NCI-H510A (cell line): ENCODE results near the gene ERGIC1.
"Not testable (repeated sequence)": the region's sequence is repeated elsewhere in the genome, so short reads cannot be mapped to it uniquely, and the experiment has no call there.

Experiments used
- DNase-seq: peaks from one replicate; lab custom pipeline; 2025; lab: John Stamatoyannopoulos, UW

ERGIC1 gene

DNA sequence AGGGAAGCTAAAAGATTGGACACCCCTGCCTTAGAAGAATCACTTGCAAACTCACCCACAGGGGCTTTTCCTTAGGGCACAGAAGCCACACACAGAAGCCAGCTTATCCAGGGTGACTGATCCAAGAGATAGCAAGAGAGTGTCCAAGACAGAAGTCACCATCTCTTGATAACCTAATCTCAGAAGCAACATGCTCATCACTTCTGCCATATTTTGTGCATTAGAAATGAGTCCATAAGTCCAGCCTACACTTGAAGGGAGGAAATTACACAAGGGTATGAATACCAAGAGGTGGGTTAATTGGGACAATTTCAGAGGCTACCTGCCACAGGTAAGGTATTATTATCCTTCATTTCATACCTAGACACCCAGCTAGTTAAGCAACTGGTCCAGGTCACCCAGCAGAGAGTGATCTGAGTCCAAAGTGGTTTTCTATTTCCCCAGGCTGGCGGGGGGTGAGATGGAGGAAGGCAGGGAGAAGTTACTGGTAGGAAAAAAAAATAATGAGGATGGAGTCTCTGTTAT lies 3.7 kb upstream of the ERGIC1 start:
- DNase-seq: no peak

DNA sequence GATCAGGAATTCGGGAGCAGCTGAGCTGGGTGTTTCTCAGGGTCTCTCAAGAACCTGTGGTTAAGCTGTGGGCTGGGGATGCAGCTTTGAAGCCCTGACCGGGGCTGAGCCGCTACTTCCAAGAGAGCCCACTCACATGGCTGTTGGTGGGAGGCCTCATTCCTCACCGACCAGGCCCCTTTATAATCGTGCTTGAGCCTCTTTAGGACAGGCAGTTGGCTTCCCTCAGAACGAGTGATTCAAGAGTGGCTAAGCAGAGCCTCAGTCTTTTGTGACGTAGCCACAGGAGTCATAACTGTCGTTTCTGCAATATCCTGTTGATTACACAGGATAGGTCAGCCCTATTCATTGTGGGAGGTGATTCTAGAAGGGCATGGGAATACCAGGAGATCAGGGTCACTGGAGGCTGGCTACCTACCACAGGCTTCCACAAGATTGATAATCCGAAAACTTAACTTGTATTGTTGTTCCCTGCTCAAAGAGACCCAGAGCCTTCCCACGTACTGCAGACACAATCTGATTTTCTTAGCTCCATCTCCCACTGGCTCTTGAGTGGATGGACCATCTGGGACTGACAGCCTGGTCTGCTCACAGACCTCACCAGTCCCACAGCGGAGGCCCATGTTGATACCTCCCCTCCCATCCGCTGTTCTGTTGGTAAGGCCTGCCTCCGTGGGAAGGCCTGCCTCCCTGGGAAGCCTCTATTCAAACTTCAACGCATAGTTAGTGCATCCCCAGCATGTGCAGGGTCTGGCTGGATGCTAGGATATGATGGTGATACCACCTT lies 3.0 kb upstream of the ERGIC1 start:
- DNase-seq: no peak

DNA sequence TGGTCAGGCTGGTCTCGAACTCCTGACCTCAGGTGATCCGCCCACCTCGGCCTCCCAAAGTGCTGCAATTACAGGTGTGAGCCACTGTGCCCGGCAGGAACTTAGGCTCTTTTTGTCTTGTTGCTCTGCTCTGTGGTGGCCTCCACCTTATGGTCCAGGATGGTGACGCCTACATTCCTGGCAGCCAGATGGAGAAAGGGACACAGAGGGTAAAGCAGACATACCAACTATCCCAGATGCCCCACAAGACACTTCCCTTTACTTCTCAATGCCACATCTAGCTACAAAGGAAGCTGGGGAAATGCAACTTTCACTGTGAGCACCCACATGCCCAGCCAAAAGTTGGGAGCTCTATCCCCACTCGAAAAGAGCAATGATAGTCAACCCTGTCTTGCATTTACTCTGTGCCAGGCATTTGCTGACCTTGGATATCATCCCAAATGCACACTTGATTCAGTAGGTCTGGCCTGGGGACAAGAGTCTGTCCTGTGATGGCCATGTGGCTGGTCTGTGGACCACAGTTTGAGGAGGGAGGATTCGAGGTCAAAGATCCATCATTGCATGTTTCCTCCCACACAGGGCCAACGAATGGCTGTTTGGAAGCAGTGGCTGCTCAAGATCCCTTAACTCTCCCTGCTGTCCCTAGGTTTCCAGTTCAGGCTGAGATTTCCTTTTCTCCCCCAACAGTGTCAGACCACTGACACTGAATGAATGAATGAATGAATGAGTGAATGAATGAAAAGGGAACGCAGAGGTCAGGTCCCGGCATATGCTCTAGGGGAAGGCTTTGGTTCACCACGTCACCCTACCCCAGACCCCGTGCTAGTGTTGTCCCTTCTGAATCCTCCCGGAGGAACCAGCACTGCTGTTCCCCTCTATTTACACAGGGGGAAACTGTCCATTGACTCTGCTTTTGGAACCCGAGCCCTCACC lies 1.4 kb upstream of the ERGIC1 start:
- no peak for DNase-seq

DNA sequence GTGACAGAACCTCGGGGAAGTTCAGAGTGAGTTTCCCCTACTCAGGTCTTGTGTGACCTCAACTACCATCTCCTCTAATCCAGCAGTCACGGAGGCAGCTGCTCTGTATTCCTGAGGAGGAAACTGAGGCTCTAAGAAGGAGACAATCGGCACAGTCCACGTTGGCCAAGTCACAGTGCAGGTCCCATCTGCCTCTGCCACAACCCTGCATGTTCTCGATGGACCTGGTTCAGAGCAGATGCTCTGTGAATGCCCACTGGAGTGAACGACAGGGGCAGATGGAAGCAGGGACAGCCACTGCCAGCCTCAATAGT lies 722 bp upstream of the ERGIC1 start:
- no peak for DNase-seq

DNA sequence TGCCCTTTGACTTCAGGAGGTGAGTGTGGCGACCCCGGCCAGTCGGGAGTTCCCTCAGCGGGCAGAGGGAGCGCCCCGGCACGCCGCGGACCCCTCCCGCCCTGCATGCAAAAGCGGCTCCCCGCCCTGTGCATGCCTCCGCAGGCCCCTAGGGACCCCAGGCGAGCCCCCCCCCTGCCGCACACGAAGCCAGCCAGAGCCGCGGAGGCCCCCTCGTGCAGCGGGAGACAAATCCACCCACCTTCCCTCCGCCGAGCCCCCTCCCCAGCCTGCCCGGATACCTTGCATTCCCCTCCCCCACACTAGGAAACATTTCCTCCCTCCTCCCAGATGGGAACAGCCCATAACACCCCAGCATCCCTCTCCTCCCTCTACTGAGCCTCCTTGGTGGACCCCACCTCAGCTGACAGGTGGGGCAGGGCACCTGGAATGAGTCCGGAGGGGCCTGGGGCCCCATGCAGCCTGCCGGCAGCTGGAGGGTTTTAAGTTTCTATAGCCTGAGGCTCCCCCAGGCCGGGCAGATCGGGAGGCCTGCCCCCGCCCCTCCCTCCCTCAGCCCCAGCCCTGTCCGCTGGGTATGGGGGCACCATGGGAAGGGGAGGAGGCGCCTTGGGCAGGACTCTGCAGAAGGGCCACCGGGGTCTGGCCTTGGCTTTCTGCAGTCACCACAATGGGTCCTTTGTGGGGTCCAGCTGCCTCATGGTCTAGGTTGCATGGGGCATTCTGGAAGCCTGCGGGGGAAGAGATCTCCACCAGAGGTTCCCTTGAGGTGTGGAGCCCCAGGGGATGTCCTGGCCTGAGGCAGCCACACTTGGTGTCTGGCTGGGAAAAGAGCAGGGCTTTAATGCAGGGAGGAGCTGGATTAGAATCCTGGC lies 601 bp downstream of the ERGIC1 start:
- DNase-seq: no peak

DNA sequence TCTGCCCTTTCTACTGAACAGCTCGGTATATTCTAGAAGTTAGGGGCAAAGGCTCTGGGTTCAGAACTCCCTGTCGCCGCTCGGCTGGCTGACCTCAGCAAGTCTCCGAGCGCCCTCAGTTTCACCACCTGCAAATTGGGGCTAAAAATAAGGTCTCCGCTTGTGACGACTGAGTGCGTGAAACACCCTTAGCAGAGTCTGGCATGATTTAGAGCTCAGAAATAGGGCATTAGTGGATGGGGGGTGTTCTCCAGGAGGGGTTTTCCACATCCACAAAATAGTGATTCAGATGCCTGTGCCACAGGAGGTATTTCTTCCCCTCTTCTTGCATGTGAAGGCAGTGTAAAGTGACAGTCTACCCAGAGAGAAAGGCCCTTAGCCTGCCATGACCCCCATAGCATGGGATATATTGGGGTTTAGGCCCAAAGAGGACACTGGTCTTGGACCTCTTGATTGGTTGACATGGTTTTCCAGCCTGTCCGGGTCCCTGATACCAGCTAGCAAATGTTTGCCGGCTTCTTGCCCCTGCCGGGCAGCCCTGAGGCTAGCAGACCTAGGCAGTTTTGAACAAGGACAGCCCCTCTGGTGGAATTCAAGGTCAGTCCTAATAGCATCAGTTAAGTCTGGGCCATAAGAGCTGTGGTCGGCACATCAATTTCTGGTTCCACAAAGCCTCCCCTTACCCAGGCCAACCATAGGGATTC lies 1.4 kb downstream of the ERGIC1 start:
- no peak for DNase-seq

DNA sequence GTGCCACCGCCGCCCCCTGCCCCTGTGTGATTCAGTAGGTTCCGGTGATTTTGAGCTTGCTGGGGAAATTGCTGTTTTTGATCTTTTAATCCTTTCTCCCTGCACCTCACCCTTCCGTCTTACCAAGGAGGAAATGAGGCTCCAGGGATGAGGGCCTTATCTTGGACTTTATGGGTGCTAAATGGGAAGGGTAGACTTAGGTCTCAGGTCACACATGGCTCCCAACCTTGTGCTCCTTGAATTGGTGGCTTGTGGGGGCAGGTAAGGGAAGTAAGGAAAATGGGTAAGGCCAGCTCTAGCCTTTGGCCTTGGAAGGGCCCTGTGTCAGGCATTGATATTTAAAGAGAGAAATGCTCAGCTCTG lies 1.9 kb downstream of the ERGIC1 start:
- no peak for DNase-seq

DNA sequence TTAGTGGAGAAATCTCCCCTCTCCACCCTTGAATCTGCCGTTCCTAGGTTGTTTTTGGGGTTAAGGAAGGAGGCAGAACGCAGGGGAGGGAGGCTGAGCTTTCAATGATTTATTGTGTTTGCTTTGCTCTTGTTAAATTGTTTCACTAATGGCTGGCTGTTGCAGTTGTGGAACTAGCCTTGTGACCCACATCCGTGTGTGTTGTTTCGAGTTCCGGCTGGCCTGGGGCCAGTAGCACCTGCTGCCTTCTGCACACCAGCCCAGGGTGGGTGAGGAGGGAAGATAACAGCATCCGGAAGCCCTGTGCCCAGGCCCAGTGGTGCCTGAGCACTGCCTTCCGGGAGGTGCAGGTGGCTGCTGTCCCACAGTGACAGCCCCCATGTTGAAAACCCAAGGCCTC lies 3.6 kb downstream of the ERGIC1 start:
- peak; percentile 84 for DNase-seq

DNA sequence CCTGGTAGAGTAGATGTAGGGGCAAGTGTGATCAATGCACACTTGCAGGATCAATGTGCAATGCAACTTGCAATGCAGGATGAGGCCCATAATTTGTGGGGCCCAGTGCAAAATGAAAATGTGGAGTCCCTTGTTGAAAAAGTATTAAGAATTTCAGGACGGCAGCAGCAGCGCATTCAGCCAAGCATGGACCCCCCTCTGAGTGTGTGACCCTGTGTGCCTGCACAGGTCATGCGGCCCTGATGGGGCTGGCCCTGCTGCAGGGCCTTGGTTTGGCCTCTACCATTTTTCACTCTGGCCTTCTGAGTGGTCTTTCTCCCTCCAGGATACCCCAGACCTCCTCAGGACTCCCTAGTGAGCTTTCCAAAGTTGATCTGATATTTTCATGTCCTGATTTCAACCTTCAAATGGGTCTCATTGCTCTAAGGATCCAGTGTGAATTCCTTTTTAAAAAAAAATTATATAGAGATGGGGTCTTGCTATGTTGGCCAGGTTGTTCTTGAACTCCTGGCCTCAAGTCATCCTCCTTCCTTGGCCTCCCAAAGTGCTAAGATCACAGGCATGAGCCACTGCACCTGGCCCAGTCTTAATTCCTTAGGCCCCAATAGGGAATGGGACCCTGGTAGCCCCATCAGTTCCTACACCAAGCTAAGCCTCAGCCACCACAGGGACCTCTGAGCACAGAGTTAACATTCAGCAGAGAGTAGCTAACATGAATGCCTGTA lies 4.3 kb downstream of the ERGIC1 start:
- no peak for DNase-seq

DNA sequence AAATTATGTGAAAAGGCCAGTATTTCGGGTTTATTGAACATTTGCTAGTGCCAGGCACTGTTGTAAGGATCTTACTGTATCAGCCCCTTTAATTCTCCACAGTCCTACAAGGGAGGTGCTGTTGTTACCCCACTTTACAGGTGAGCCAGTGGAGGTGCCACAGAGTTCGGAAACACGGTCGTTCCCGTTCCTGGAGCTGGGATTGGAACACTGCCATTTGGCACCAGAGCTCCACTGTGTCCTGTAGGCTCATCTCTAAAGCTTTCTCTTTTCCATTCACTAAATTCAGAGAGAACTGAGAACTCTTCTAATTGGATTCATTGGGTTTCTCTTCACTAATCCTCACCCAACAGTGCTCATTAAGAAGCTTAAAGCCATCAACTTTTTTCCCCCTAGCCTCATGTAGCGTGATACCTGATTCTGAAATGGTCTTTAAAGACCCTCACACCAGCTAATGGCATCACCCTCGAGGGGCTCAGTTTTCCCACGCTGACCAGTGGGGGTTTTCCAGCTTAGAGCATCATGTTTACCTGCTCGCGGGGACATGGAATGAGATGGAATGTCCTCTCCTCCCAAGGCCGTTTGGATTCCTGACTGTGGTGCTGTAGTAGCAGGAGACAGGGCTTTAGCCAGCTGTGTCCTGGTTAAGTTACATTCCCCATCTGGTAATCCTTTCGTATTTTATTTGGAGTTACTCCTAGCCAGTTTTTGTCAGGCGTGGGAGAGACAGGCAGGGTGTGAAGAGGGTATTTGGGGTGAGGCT lies 5.8 kb downstream of the ERGIC1 start:
- DNase-seq: no peak

DNA sequence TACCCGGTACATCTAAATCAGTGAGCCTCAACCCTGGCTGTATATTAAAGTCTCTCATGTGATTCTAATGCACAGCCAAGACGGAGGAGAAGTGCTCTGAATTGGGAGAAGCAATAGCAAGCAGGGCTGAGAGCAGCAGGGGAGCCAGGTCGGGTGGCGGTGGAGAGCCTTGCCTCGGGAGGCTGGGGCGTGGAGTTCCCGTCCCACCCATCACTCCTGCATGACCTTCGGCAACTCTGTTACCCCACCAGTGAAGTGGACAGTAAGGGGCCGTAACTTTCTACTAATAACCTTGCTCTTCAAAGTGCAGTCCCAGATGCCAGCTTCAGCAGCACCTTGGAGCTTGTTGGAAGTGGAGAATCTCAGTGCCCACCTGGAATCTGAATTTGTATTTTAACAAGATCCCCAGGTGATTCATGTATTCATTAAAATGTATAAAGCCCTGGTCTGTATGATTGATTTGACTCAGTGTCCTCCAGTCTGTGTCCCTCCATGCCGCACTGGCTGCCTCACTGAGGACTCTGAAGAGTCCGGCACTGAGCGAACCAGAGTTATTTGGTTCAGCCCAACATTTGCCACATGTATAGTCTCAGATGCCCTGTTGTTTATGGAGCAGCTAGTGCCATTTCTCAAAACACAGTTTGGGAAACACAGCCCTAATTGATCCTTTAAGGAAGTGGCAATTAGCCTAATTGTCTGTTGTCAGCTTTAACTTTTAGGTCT lies 6.5 kb downstream of the ERGIC1 start:
- no peak for DNase-seq

DNA sequence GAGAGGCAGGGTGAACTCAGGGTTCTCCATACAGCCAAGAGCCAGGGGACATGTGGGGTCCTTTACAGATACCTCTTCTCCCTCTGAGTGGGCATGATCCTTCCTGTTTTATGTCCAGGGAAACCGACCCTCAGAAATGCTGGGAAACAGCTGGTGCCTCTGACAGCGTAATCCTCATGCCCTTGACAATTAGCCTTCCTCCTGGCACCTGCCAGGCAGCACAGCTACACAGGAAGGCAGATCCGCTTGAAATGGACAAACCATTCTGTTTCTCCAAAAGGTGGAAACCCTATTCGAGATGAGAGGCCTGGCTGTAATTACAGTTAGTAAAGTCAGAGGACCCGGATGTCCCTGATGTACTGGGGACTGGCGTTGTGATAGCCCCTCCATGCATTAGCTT lies 7.2 kb downstream of the ERGIC1 start:
- DNase-seq: no peak

DNA sequence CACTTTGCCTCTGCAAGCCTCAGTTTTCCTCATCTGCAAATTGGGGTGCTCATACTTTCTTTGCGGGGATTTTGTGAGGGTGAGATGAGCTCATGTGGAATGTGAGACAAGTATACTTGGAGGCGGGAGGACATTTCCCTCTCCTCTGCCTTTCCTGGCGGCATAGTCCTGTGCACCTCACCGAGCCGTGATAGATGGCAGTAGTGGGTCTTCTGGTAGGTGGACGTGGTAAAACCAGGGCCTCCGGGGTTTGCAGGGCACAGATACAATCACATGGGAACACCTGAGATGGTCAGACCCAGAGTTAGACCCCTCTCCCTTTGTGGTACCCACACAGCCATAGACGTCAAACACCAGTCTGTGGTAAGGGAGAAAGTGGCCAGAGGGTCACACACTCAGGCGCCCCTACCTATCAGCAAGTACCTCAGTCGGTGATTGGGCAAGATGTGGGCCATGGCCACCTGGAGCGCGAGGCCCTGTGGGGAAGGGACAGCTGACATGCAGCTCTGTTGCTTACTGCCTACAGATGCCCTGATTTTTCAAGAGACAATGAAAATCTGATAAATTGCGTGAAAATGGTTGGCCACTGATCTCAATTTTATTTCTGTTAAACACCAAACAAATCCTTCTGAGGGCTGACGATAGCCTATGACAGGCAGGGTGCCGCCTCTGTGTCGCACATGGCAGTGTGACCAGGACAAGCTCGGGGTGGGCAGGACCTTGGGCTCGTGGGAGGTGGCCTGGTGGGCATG lies 9.9 kb downstream of the ERGIC1 start:
- no peak for DNase-seq

DNA sequence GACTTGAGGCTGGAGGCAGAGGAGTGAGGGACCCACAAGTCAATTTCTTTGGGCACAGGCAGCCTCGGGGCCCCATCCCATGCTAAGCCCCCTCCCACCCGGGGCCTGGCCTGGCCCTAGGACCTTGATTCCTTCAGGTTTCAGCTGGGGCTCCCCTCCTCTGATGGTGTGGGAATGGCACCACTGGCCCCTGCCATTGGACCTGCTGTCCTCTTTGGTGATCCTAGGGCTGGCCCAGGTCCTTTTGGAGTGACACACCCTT lies 10.5 kb downstream of the ERGIC1 start:
- no peak for DNase-seq

DNA sequence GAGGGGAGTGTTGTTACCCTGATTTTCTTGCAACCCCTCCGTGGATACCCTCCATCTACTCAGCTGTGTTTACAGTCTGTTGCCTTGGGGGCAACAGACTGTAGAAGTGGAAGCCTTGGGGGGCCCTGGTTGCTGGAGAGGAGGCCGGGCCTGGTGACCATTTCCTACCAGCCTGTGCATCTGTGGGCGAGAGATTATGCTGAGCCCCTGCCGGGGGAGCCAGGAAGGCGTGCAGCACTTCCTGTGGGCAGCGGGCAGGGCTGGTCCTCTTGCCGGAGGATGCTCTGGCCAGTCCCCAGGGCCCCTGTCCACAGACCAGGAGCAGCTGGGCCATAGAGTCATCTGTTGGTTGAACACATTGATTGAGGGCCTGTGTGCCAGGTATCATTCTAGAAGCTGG lies 11.1 kb downstream of the ERGIC1 start:
- DNase-seq: no peak

DNA sequence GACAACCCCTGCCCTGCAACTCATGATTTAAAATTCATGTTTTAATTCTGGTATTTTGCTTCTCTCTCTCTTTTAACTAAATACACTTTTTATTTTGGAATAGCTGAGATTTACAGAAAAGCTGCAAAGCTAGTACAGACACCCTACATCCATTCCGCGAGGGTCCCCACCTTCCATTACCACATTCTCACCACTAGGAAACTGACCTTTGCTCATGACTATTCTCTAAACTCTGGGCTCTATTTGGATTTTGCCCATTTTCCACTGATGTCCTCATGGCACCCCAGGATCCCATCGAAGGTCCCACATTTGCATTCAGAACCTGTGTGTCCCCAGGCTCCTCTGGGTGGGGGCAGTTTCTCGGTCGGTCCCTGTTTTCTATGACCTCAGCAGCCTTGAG lies 11.5 kb downstream of the ERGIC1 start:
- no peak for DNase-seq

DNA sequence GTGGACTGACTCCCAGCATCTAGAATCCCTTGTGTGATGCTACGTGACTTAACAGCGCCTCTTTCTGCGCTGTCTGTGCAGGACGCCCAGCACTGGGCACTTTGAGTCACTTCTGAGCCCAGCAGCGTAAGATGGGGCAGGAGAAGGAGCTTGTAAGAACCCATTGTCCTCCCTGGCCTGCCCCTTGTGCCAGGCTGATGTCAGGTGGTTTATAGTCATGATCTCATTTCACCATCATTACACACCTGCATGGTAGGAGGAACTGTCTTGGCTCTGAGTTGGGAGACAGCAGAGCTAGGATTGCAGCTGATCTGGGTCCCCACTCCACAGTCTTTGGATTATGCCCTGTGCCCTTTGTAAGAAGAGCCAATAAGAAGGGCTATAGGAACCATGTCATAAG lies 12.2 kb downstream of the ERGIC1 start:
- DNase-seq: no peak

DNA sequence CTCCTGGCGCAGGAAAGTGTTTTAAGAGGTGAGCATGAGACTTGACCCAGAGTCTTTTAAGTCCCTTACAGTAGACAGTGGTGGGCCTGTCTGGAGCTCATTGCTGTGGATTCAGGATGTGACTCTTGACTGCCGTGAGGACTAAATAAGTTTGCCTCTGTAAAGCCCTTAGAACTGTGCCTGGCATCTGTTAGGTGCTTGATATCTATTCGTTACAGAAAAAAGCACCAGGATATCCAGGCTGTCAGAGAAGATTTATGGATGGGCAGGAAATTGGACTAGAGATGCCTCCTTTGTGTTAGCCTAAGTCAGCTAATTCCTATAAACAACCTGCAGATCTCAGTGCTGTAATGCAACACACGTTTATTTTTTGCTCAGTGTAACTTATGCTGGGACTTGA lies 12.6 kb downstream of the ERGIC1 start:
- DNase-seq: no peak

DNA sequence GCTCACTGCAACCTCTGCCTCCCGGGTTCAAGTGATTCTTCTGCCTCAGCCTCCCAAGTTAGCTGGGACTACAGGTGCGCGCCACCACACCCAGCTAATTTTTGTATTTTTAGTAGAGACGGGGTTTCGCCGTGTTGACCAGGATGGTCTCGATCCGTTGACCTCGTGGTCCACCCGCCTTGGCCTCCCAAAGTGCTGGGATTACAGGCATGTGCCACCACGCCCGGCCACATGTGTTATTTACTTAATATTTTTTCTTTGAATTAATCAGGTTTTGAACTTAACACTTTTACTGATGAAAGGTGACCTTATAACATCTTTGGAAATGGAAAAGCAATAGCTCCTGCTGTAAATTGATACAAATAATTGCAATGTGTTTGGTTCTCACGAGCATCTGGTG lies 13.5 kb downstream of the ERGIC1 start:
- DNase-seq: not testable (repeated sequence)
